ENCODE data around the gene TOLLIP. TPM values are rescaled to one million over a fixed set of nuclear protein-coding genes. Genes with fewer than 3 reads are reported as not detected.

TOLLIP gene
- total and polyA plus RNA-seq, 9 of the 15 experiments (the other 6 are each of a cell fraction or from before 2014, with no cell fraction given), result 0.23 to 22.8 (median 7.1) TPM

DNA sequence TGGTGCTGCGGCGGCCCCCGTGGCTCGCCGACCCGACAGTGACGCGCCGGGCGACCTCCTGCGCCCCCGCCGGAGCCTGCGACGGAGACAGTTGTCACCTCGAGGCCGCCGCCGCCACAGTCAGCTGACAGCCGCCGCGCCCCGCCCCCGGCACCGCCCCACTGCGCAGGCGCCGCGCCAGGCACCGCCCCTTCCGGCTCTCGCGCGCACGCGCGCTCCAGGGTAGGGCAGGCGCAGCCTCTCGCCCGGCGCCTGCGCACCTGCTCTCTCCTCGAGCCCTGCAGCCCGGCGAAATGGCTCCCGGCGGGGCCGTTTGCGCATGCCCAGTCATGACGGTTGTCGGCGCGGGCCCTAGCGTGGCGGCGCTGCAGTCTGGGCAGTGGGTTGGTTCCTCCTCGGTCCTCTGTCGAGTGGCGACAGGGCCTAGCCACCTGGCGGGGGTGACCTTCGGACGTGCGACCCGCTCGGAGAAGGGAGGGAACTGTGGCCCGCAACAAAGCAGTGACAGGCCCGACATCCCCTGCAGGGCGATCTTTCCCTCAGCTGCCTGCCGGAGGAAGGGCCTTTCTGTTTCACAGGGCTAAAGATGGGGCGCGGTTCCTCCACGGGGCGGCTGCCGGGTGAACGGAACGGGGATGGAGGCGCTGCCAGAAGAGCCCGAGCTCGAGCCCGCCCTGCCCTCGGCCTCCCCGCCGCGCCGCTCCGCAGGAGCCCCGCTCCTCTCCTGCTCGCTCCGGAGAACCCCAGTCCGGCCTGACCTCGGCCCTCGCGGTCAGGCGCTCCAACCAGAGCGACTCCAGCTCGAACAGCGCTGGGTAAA lies at the start of gene TOLLIP (continued):
- peak; percentile 77 for TF ChIP-seq POLR2A (conservative IDR thresholded peaks at IDR 0.05)
- no peak for TF ChIP-seq ELF2 (CRISPR knock-in tag; IDR thresholded peaks at IDR 0.05)
- TF ChIP-seq, protein P1, sequence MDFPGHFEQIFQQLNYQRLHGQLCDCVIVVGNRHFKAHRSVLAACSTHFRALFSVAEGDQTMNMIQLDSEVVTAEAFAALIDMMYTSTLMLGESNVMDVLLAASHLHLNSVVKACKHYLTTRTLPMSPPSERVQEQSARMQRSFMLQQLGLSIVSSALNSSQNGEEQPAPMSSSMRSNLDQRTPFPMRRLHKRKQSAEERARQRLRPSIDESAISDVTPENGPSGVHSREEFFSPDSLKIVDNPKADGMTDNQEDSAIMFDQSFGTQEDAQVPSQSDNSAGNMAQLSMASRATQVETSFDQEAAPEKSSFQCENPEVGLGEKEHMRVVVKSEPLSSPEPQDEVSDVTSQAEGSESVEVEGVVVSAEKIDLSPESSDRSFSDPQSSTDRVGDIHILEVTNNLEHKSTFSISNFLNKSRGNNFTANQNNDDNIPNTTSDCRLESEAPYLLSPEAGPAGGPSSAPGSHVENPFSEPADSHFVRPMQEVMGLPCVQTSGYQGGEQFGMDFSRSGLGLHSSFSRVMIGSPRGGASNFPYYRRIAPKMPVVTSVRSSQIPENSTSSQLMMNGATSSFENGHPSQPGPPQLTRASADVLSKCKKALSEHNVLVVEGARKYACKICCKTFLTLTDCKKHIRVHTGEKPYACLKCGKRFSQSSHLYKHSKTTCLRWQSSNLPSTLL (IDR thresholded peaks at IDR 0.05), result peak; percentile 96
- no peak for TF ChIP-seq COPS2 (conservative IDR thresholded peaks at IDR 0.05)
- TF ChIP-seq CBFA2T3 (IDR thresholded peaks at IDR 0.05), result no peak
- no peak for TF ChIP-seq BACH1 (tag; IDR thresholded peaks at IDR 0.05)
- TF ChIP-seq, protein P2, sequence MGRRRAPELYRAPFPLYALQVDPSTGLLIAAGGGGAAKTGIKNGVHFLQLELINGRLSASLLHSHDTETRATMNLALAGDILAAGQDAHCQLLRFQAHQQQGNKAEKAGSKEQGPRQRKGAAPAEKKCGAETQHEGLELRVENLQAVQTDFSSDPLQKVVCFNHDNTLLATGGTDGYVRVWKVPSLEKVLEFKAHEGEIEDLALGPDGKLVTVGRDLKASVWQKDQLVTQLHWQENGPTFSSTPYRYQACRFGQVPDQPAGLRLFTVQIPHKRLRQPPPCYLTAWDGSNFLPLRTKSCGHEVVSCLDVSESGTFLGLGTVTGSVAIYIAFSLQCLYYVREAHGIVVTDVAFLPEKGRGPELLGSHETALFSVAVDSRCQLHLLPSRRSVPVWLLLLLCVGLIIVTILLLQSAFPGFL (CRISPR knock-in tag; IDR thresholded peaks at IDR 0.05), result no peak
- TF ChIP-seq, protein P3, sequence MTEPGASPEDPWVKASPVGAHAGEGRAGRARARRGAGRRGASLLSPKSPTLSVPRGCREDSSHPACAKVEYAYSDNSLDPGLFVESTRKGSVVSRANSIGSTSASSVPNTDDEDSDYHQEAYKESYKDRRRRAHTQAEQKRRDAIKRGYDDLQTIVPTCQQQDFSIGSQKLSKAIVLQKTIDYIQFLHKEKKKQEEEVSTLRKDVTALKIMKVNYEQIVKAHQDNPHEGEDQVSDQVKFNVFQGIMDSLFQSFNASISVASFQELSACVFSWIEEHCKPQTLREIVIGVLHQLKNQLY (CRISPR knock-in tag; conservative IDR thresholded peaks at IDR 0.05), result no peak
- peak; percentile 78 for TF ChIP-seq DMBX1 (CRISPR knock-in tag; IDR thresholded peaks at IDR 0.05; ENCODE audit: borderline replicate concordance)
- TF ChIP-seq, protein P4, sequence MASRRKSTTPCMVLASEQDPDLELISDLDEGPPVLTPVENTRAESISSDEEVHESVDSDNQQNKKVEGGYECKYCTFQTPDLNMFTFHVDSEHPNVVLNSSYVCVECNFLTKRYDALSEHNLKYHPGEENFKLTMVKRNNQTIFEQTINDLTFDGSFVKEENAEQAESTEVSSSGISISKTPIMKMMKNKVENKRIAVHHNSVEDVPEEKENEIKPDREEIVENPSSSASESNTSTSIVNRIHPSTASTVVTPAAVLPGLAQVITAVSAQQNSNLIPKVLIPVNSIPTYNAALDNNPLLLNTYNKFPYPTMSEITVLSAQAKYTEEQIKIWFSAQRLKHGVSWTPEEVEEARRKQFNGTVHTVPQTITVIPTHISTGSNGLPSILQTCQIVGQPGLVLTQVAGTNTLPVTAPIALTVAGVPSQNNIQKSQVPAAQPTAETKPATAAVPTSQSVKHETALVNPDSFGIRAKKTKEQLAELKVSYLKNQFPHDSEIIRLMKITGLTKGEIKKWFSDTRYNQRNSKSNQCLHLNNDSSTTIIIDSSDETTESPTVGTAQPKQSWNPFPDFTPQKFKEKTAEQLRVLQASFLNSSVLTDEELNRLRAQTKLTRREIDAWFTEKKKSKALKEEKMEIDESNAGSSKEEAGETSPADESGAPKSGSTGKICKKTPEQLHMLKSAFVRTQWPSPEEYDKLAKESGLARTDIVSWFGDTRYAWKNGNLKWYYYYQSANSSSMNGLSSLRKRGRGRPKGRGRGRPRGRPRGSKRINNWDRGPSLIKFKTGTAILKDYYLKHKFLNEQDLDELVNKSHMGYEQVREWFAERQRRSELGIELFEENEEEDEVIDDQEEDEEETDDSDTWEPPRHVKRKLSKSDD (conservative IDR thresholded peaks at IDR 0.05; ENCODE audit: low read length), result no peak
- no peak for TF ChIP-seq ZSCAN29 (IDR thresholded peaks at IDR 0.05)

Data from K562 (cell line).